Inflammatory macrophage (primary cell): ENCODE data around the gene GORASP1.

Experiments used
- DNase-seq, 2 donors: peaks; one replicate each; pipeline ENCODE4 v3.0.0-alpha.2; 2020 to 2022

The GORASP1 gene

GRCh38 chr3:39102504-39103323 is 4.7 kb downstream of the GORASP1 start:
- DNase-seq = no peak

GRCh38 chr3:39101022-39101689 is 6.3 kb downstream of the GORASP1 start:
- DNase-seq = peak; percentile 46 to 53

- no peak for DNase-seq
Observed at GRCh38 chr3:39100500-39100886, 6.9 kb downstream of the GORASP1 start.

- no peak for DNase-seq
Observed at GRCh38 chr3:39099738-39100499, 7.5 kb downstream of the GORASP1 start.

GRCh38 chr3:39099242-39099641 is 8.2 kb downstream of the GORASP1 start:
- no peak for DNase-seq

GRCh38 chr3:39098473-39099000 is 8.9 kb downstream of the GORASP1 start:
- no peak for DNase-seq

GRCh38 chr3:39097716-39098472 is 9.5 kb downstream of the GORASP1 start:
- no peak for DNase-seq

GRCh38 chr3:39096775-39097174 is 10.7 kb downstream of the GORASP1 start:
- DNase-seq = no peak

GRCh38 chr3:39095778-39096177 is 11.6 kb downstream of the GORASP1 start:
- no peak for DNase-seq

GRCh38 chr3:39094851-39095677 is 12.4 kb downstream of the GORASP1 start:
- no peak for DNase-seq

GRCh38 chr3:39090922-39091321 is 16.5 kb downstream of the GORASP1 start:
- DNase-seq = no peak

GRCh38 chr3:39088889-39089288 is 18.5 kb downstream of the GORASP1 start:
- DNase-seq = no peak

GRCh38 chr3:39088456-39088855 is 19.0 kb downstream of the GORASP1 start:
- DNase-seq = no peak

GRCh38 chr3:39086144-39086543 is 21.3 kb downstream of the GORASP1 start:
- no peak for DNase-seq

- DNase-seq = no peak
Observed at GRCh38 chr3:39082666-39083313, 24.6 kb downstream of the GORASP1 start.

GRCh38 chr3:39080026-39080425 is 27.4 kb downstream of the GORASP1 start:
- no peak for DNase-seq

GRCh38 chr3:39079530-39079929 is 27.9 kb downstream of the GORASP1 start:
- peak in 1 of 2 donors; percentile 5 for DNase-seq

- DNase-seq = no peak
Observed at GRCh38 chr3:39075910-39076309, 31.5 kb downstream of the GORASP1 start.

GRCh38 chr3:39068556-39068955 is 38.9 kb downstream of the GORASP1 start:
- no peak for DNase-seq

GRCh38 chr3:39067286-39067685 is 40.1 kb downstream of the GORASP1 start:
- no peak for DNase-seq

- DNase-seq = peak; percentile 60 to 63
Observed at GRCh38 chr3:39065197-39065596, 42.2 kb downstream of the GORASP1 start.
